Mesothelial cell of epicardium (in vitro differentiated cells): ENCODE results near the gene OR51M1. TPM values are rescaled to one million over a fixed set of nuclear protein-coding genes. Genes with fewer than 3 reads are reported as not detected.

Experiments
- DNase-seq, 2 experiments: peaks; one replicate each; pipeline ENCODE4 v3.0.0; 2021; ENCODE audit warnings: low spot score in 2 of 2; ENCODE audit not compliant: unreplicated experiment in 2 of 2
- H3K27ac Mint-ChIP-seq: 2 replicates; pipeline ENCODE4 v1.8.0; 2021; ENCODE audit warnings: mixed read lengths
- H3K27me3 Mint-ChIP-seq: 2 replicates; pipeline ENCODE4 v1.8.0; 2021; ENCODE audit warnings: low read depth, mixed read lengths
- H3K36me3 Mint-ChIP-seq: 2 replicates; pipeline ENCODE4 v1.8.0; 2021; ENCODE audit warnings: mixed read lengths
- H3K4me1 Mint-ChIP-seq: 2 replicates; pipeline ENCODE4 v1.8.0; 2021; ENCODE audit warnings: mixed read lengths
- H3K4me3 Mint-ChIP-seq: 2 replicates; pipeline ENCODE4 v1.8.0; 2021; ENCODE audit warnings: mild to moderate bottlenecking, moderate library complexity, mixed read lengths
- H3K9me3 Mint-ChIP-seq: 2 replicates; pipeline ENCODE4 v1.8.0; 2021; ENCODE audit warnings: mixed read lengths
- total RNA-seq: library from RNA; stranded (reverse); gene quantifications from 3 replicates; pipeline ENCODE4 v1.2.1, GENCODE V29; 2021
- TF ChIP-seq, protein P1 (sequence below): fragments of 200-600 bp; sonication (generic); IDR thresholded peaks from one replicate; pipeline ENCODE4 v1.5.0; 2021; ENCODE audit warnings: antibody characterized with exemption; ENCODE audit not compliant: unreplicated experiment

Gene OR51M1
- total RNA-seq, 1 donor from 2014 or later = not detected

DNA sequence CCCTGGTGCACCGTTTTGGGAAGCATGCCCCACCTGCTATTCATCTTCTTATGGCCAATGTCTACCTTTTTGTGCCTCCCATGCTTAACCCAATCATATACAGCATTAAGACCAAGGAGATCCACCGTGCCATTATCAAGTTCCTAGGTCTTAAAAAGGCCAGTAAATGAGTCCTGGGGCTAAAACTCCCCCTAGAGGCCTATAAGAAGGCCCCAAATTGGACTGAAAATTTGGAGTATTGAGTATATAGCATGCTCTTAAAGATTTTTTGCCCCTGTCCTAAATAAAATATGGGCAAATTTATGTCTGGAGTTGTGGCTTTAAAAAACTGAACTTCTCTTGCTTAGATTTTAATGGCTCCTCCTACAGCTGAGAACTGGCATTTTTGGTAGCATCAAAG is 6.6 kb downstream of the OR51M1 start:
- no peak overlapping the region for H3K27ac Mint-ChIP-seq
- no peak overlapping the region for H3K4me3 Mint-ChIP-seq
- H3K27me3 Mint-ChIP-seq = no peaks in the 10 kb centered on the region
- H3K9me3 Mint-ChIP-seq = no peaks in the 10 kb centered on the region
- TF ChIP-seq, protein P1, sequence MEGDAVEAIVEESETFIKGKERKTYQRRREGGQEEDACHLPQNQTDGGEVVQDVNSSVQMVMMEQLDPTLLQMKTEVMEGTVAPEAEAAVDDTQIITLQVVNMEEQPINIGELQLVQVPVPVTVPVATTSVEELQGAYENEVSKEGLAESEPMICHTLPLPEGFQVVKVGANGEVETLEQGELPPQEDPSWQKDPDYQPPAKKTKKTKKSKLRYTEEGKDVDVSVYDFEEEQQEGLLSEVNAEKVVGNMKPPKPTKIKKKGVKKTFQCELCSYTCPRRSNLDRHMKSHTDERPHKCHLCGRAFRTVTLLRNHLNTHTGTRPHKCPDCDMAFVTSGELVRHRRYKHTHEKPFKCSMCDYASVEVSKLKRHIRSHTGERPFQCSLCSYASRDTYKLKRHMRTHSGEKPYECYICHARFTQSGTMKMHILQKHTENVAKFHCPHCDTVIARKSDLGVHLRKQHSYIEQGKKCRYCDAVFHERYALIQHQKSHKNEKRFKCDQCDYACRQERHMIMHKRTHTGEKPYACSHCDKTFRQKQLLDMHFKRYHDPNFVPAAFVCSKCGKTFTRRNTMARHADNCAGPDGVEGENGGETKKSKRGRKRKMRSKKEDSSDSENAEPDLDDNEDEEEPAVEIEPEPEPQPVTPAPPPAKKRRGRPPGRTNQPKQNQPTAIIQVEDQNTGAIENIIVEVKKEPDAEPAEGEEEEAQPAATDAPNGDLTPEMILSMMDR = no peak
- H3K4me1 Mint-ChIP-seq = no peaks in the 10 kb centered on the region
- DNase-seq = no peak
- H3K36me3 Mint-ChIP-seq = no peaks in the 10 kb centered on the region

DNA sequence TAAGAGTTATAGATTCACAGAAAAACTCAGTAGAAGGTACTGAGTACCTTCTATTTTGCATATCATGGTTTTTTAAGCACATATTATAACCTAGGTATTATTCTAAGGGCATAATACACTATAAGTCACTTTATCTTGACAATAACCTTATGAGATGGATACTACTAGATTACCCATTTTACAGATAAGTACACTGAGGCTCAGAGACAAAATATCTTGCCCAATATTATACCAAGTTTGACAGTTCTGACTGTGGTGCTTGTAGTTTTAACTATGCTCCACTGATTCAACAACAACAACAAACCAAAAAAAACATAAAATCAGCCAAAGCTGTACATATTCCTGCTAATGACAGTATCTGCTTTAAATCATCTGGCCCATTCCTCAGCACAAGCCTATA is 10.5 kb downstream of the OR51M1 start:
- H3K36me3 Mint-ChIP-seq = no peaks in the 10 kb centered on the region
- no peak overlapping the region for H3K27ac Mint-ChIP-seq
- H3K4me1 Mint-ChIP-seq = no peaks in the 10 kb centered on the region
- H3K9me3 Mint-ChIP-seq = no peaks in the 10 kb centered on the region
- H3K27me3 Mint-ChIP-seq = peaks cover 1% of the 10 kb centered on the region
- DNase-seq = no peak
- H3K4me3 Mint-ChIP-seq = no peak overlapping the region
- TF ChIP-seq, protein P1 = no peak

DNA sequence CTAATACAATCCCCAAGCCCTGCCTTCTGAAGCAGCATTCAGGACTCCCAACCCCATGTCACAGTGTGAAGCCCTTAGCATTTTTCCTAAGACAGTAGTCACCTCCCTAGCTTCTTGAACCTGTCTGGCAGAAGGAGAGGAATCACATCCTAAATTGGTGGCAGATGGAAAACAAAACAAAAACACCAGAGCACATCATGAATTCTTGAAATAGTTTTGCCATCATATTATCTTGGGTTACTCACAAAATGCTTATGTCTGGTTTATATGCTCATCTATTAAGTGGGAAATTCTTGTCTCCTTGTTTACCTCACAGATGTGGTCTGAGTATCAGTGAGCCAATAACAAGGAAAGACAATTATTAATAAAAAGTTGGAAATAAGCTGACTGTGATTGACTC is 15.3 kb downstream of the OR51M1 start:
- no peak for DNase-seq
- no peaks in the 10 kb centered on the region for H3K4me1 Mint-ChIP-seq
- no peak overlapping the region for H3K27ac Mint-ChIP-seq
- H3K4me3 Mint-ChIP-seq = no peak overlapping the region
- H3K27me3 Mint-ChIP-seq = peaks cover 13% of the 10 kb centered on the region
- H3K9me3 Mint-ChIP-seq = peaks cover 6% of the 10 kb centered on the region
- no peaks in the 10 kb centered on the region for H3K36me3 Mint-ChIP-seq
- TF ChIP-seq, protein P1 = no peak

DNA sequence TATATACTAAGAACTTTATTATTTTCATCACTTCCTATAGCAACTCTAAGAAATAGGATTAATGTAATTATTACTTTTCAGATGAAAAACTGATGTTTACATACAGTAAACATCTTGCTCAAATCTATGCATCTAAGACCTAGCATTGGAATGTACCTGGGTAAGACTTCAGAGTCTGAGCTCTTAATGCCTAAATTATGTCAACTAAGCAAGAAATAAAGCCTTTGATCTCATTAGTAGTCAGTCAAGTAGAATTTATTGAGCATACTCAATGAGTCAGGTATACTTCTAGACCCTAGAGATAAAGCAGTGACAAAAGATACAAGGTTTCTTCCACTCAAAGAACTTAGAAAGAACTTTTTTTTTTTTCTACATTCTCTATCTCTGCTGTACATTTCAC is 21.6 kb downstream of the OR51M1 start:
- Mint-ChIP-seq H3K27ac (no peak overlapping the region), H3K4me3 (no peak overlapping the region), H3K4me1 (no peaks in the 10 kb centered on the region), H3K36me3 (no peaks in the 10 kb centered on the region), H3K27me3 (peaks cover 26% of the 10 kb centered on the region), H3K9me3 (peaks cover 6% of the 10 kb centered on the region)
- DNase-seq = no peak
- TF ChIP-seq, protein P1 = no peak

DNA sequence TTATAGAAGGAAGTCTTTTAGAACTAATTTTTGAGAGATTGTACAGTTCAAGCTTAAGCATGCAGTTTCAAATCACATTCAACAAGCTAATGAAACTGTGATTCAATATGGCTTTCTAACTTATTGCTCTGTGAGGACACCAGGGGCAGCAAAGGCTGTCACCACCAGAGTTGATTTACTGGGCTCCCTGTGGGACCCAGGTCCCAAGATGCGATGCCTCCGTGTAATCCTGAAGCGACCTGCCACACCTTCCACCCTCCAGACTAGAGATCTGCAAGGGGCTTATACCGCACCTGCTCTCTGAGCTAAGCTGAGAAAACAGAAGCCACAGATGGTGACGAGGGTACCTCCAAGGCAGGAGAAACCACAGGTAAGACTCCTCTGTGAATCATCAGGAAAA is 37.4 kb downstream of the OR51M1 start:
- Mint-ChIP-seq H3K36me3 (no peaks in the 10 kb centered on the region), H3K4me1 (no peaks in the 10 kb centered on the region), H3K4me3 (no peak overlapping the region), H3K9me3 (no peaks in the 10 kb centered on the region), H3K27me3 (peaks cover 3% of the 10 kb centered on the region), H3K27ac (no peak overlapping the region)
- TF ChIP-seq, protein P1 = no peak
- DNase-seq = no peak

DNA sequence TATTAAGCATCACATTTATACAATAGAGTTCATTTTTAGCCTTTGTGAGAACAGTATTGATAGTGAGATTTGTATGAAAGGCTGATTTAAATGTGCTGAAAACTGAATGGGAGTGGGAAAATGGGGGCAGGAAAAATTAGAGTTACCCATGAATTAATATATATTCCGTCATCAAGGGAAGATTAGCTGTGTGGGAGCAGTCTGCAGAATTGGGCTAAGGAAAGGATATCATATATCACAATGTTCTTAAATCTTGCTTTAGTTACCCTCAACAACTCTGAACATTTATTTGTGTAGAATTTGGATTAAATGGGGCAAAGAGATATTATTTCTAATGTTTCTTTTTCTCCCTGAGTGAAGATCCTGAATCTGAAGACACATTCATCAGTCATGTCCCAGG is 38.2 kb downstream of the OR51M1 start, which contains the start of gene OR51Q1:
OR51Q1 (plus strand) TSS at position 301 of the 400 bp plus-strand sequence; CDS start at position 391, 90 bp downstream.
- no peak within 1 kb of the TSS for H3K27ac Mint-ChIP-seq
- TF ChIP-seq, protein P1 = no peak
- no peaks in the 10 kb centered on the region for H3K4me1 Mint-ChIP-seq
- H3K27me3 Mint-ChIP-seq = peaks cover 5% of the 10 kb centered on the region
- no peaks in the 10 kb centered on the region for H3K9me3 Mint-ChIP-seq
- no peak within 1 kb of the TSS for H3K4me3 Mint-ChIP-seq
- DNase-seq = no peak
- H3K36me3 Mint-ChIP-seq = no peaks in the 10 kb centered on the region
